ENCODE data around the gene BICRAL.
"Not testable (repeated sequence)": the region's sequence is repeated elsewhere in the genome, so short reads cannot be mapped to it uniquely, and the experiment has no call there.

- TF ChIP-seq CTCF (IDR thresholded peaks at IDR 0.05; ENCODE audit: low read depth, low read length, poor library complexity, severe bottlenecking); EZH2phosphoT487 (IDR thresholded peaks at IDR 0.05; ENCODE audit: borderline replicate concordance, low read length): not testable (repeated sequence)
These were observed 47.9 kb upstream of the BICRAL start for GRCh38 chr6:42733867-42734481.
